Keratinocyte (primary cell): Measurements from ENCODE around the gene ABCC4. TPM values are rescaled to one million over a fixed set of nuclear protein-coding genes. Genes with fewer than 3 reads are reported as not detected.
"Not testable (repeated sequence)": the region's sequence is repeated elsewhere in the genome, so short reads cannot be mapped to it uniquely, and the experiment has no call there.

Source experiments
- DNase-seq: peaks from one replicate; pipeline ENCODE4 v3.0.0-alpha.2; 2011; ENCODE audit warnings: low read depth, missing footprints, low spot score
- FAIRE-seq: peaks from 2 replicates; lab custom pipeline; 2011; peaks lifted over from hg19 to GRCh38; lab: Jason Lieb, UNC
- H2AFZ ChIP-seq: 2 replicates; pipeline ENCODE4 v1.6.0; 2012; ENCODE audit warnings: low read length, control low read depth, inconsistent platforms; ENCODE audit not compliant: control insufficient read depth
- H3K27ac ChIP-seq: 2 replicates; pipeline ENCODE4 v1.5.1; 2011; ENCODE audit warnings: low read length; ENCODE audit not compliant: control insufficient read depth, insufficient read depth
- H3K27me3 ChIP-seq: 3 replicates; pipeline ENCODE4 v1.6.0; 2011; ENCODE audit warnings: low read length; ENCODE audit not compliant: control insufficient read depth, insufficient read depth; ENCODE audit errors: extremely low read depth
- H3K36me3 ChIP-seq, 2 experiments: 2 replicates in 1 of 2; 3 replicates in 1 of 2; pipeline ENCODE4 v1.5.1; 2011; ENCODE audit warnings: low read length in 2 of 2, mild to moderate bottlenecking in 1 of 2; ENCODE audit not compliant: control insufficient read depth in 2 of 2, insufficient read depth in 2 of 2; ENCODE audit errors: extremely low read depth in 1 of 2
- H3K4me1 ChIP-seq: 3 replicates; pipeline ENCODE4 v1.5.1; 2011; ENCODE audit warnings: low read length; ENCODE audit not compliant: control insufficient read depth, insufficient read depth; ENCODE audit errors: extremely low read depth
- H3K4me2 ChIP-seq: 3 replicates; pipeline ENCODE4 v1.6.0; 2011; ENCODE audit warnings: low read depth, low read length; ENCODE audit not compliant: control insufficient read depth, insufficient read depth; ENCODE audit errors: extremely low read depth
- H3K4me3 ChIP-seq, 3 experiments: fragments of 200-600 bp in 1 of 3; sonication (generic) in 1 of 3; 2 replicates in 2 of 3; 3 replicates in 1 of 3; pipeline ENCODE4 v1.5.1; 2011 to 2016; ENCODE audit warnings: low read length in 3 of 3, mild to moderate bottlenecking in 3 of 3, control low read depth in 2 of 3, inconsistent platforms in 1 of 3, low read depth in 1 of 3, mixed read lengths in 1 of 3, mixed run types in 1 of 3, moderate library complexity in 1 of 3; ENCODE audit not compliant: control insufficient read depth in 2 of 3, insufficient read depth in 2 of 3; ENCODE audit errors: extremely low read depth in 1 of 3
- H3K79me2 ChIP-seq: 2 replicates; pipeline ENCODE4 v1.6.0; 2012; ENCODE audit warnings: low read length; ENCODE audit not compliant: control insufficient read depth, insufficient read depth
- H3K9ac ChIP-seq: 3 replicates; pipeline ENCODE4 v1.6.0; 2011; ENCODE audit warnings: low read length; ENCODE audit not compliant: control insufficient read depth, insufficient read depth; ENCODE audit errors: extremely low read depth
- H3K9me1 ChIP-seq: 3 replicates; pipeline ENCODE4 v1.6.0; 2011; ENCODE audit warnings: low read length; ENCODE audit not compliant: control insufficient read depth, insufficient read depth; ENCODE audit errors: extremely low read depth
- H3K9me3 ChIP-seq: 2 replicates; pipeline ENCODE4 v1.5.1; 2012; ENCODE audit warnings: low read depth, low read length; ENCODE audit not compliant: control insufficient read depth
- H4K20me1 ChIP-seq: 3 replicates; pipeline ENCODE4 v1.6.0; 2011; ENCODE audit warnings: low read length; ENCODE audit not compliant: control insufficient read depth, insufficient read depth; ENCODE audit errors: extremely low read depth
- CTCF ChIP-seq, 3 experiments: IDR thresholded peaks in 1 of 3; conservative IDR thresholded peaks in 1 of 3; optimal IDR thresholded peaks in 1 of 3; 2 replicates in 2 of 3; 3 replicates in 1 of 3; pipeline versions ENCODE3 to v1.5.1; 2011; ENCODE audit warnings: low read length in 3 of 3, mild to moderate bottlenecking in 3 of 3, moderate library complexity in 2 of 3, control low read depth in 1 of 3, inconsistent platforms in 1 of 3; ENCODE audit not compliant: insufficient read depth in 2 of 3; ENCODE audit errors: extremely low read depth in 1 of 3
- EZH2 ChIP-seq: IDR thresholded peaks from one replicate; pipeline ENCODE4 v1.6.1; 2012; ENCODE audit warnings: inconsistent platforms, mild to moderate bottlenecking, low read length, moderate library complexity
- dilution Hi-C: fragments of 300-500 bp; cut with MboI; formaldehyde crosslinking; loops from one replicate; pipeline ENCODE4 v1.7.0; 2020; ENCODE audit warnings: low sequenced_read_pairs; ENCODE audit not compliant: extremely low pct_ligation_motif_present
- polyA plus RNA-seq, 5 experiments: library from polyadenylated mRNA; depleted of rRNA in 3 of 5; stranded (reverse) in 3 of 5; stranded (forward) in 1 of 5; unstranded in 1 of 5; fragments of >200 nt; gene quantifications; 1 replicate in 1 of 5; 2 replicates in 3 of 5; 3 replicates in 1 of 5; pipeline versions ENCODE4 v1.2.1 to v1.2.3, GENCODE V29; 2011 to 2012; ENCODE audit warnings: missing spikeins in 2 of 5, low read depth in 1 of 5, low replicate concordance in 1 of 5

The ABCC4 gene
- polyA plus RNA-seq, 1 donor (not counting 4 experiments of a cell fraction or from before 2014, with no cell fraction given) = 13.8 TPM

- H3K79me2 ChIP-seq = peaks cover 44% of the 10 kb centered on the region
- peak overlapping the region; percentile 5 for H3K4me2 ChIP-seq
- H4K20me1 ChIP-seq = no peaks in the 10 kb centered on the region
- no peak overlapping the region for H3K27ac ChIP-seq
- H3K4me1 ChIP-seq = peaks cover 6% of the 10 kb centered on the region
- no peaks in the 10 kb centered on the region for H3K9me3 ChIP-seq
- no peak for TF ChIP-seq EZH2
- no peak for TF ChIP-seq CTCF (optimal IDR thresholded peaks at IDR 0.05 in 1 of 3, IDR thresholded peaks at IDR 0.05 in 1 of 3, conservative IDR thresholded peaks at IDR 0.05 in 1 of 3; ENCODE audit: extremely low read depth in 1 of 3, insufficient read depth in 2 of 3, low read length in 3 of 3)
- DNase-seq (no peak), FAIRE-seq (no peak)
- no peak overlapping the region for H3K4me3 ChIP-seq
- dilution Hi-C loops = no loop called here
- H3K27me3 ChIP-seq = no peaks in the 10 kb centered on the region
- H3K9ac ChIP-seq = no peak overlapping the region
- no peak overlapping the region for H2AFZ ChIP-seq
- H3K36me3 ChIP-seq = no peaks in the 10 kb centered on the region
- no peaks in the 10 kb centered on the region for H3K9me1 ChIP-seq
Measured at GRCh38 chr13:95275322-95276036, 25.8 kb downstream of the ABCC4 start.

GRCh38 chr13:95273592-95274132 is 27.6 kb downstream of the ABCC4 start:
- dilution Hi-C loops, H3K9ac ChIP-seq, H3K36me3 ChIP-seq, H3K27me3 ChIP-seq, H3K4me2 ChIP-seq, H3K9me1 ChIP-seq, H2AFZ ChIP-seq, H3K27ac ChIP-seq, H4K20me1 ChIP-seq, DNase-seq, FAIRE-seq, H3K9me3 ChIP-seq, H3K4me3 ChIP-seq: not testable (repeated sequence)
- Histone ChIP-seq H3K4me1 (peaks cover 17% of the 10 kb centered on the region), H3K79me2 (peaks cover 39% of the 10 kb centered on the region)

- H2AFZ ChIP-seq, H3K27me3 ChIP-seq, H3K4me2 ChIP-seq, H3K4me3 ChIP-seq, H3K27ac ChIP-seq, FAIRE-seq, DNase-seq, H3K9me3 ChIP-seq, H4K20me1 ChIP-seq, H3K9ac ChIP-seq, dilution Hi-C loops, H3K9me1 ChIP-seq, H3K36me3 ChIP-seq: not testable (repeated sequence)
- peaks cover 32% of the 10 kb centered on the region for H3K4me1 ChIP-seq
- peaks cover 28% of the 10 kb centered on the region for H3K79me2 ChIP-seq
Measured at GRCh38 chr13:95272076-95272475, 29.2 kb downstream of the ABCC4 start.
